Measurements from ENCODE around the gene GCN1. TPM values are rescaled to one million over a fixed set of nuclear protein-coding genes. Genes with fewer than 3 reads are reported as not detected.

GCN1 gene
- polyA plus RNA-seq, 1 donor (not counting 4 experiments of a cell fraction or from before 2014, with no cell fraction given) = 34.1 TPM

DNA sequence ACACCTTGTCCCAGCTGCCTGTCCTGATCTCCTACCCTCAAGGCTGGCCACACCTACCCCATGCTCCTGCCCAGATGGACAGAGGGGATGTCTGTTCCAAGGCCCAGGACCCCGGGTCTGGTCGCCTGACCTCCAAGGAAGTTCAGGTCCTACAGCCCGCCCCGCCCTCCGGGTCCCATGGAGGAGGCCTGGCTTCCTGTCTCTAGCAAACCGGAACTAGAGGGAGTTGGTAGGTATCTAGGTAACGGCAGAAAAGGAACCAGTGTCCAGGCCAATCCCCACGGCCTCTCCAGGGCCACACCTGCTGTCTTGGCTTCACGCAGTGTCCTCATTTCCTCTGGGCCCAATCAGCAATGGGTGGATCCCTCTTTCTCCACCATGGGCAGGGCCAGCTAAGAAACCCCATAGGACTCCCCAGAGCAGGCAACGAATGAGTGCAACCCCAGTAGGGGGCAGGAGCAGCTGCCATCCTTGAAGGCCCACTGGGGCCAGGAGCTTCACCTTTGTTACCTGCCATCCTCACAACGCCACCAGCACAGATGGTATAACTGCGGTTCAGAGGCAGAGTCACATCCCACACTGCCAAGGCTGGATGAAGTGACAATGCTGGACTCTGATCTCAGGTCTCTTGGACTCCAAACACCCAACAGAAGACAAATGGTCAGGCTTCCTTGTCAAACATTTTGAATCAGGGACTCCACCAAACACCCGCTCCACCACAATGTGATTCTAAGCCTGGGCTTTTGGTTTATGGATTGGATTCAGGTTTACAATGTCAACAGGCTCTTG lies 31.5 kb upstream of the GCN1 start:
- peaks cover 16% of the 10 kb centered on the region for H4K20me1 ChIP-seq (ENCODE audit: control insufficient read depth, extremely low read depth, insufficient read depth, low read length)
- H3K9me1 ChIP-seq (ENCODE audit: control insufficient read depth, extremely low read depth, insufficient read depth, low read length) = no peaks in the 10 kb centered on the region
- H3K4me1 ChIP-seq (ENCODE audit: control insufficient read depth, extremely low read depth, insufficient read depth, low read length) = peaks cover 69% of the 10 kb centered on the region
- no peak for FAIRE-seq
- peak overlapping the region; percentile 63 for H3K4me2 ChIP-seq (ENCODE audit: control insufficient read depth, extremely low read depth, insufficient read depth, low read depth, low read length)
- no peaks in the 10 kb centered on the region for H3K9me3 ChIP-seq (ENCODE audit: control insufficient read depth, low read depth, low read length)
- H3K36me3 ChIP-seq (ENCODE audit: control insufficient read depth in 2 of 2, extremely low read depth in 1 of 2, insufficient read depth in 2 of 2, low read length in 2 of 2) = peaks cover 44 to 70% of the 10 kb centered on the region in 2 experiments
- H3K79me2 ChIP-seq (ENCODE audit: control insufficient read depth, insufficient read depth, low read length) = peaks cover 95% of the 10 kb centered on the region
- no peak overlapping the region for H2AFZ ChIP-seq (ENCODE audit: control insufficient read depth, low read length)
- H3K9ac ChIP-seq (ENCODE audit: control insufficient read depth, extremely low read depth, insufficient read depth, low read length) = peak overlapping the region; percentile 55
- dilution Hi-C loops (cut with MboI; ENCODE audit: extremely low pct_ligation_motif_present, low sequenced_read_pairs) = no loop called here
- no peak for DNase-seq (ENCODE audit: low read depth, low spot score)
- no peaks in the 10 kb centered on the region for H3K27me3 ChIP-seq (ENCODE audit: control insufficient read depth, extremely low read depth, insufficient read depth, low read length)
- H3K4me3 ChIP-seq (ENCODE audit: control insufficient read depth in 2 of 3, extremely low read depth in 1 of 3, insufficient read depth in 2 of 3, low read depth in 1 of 3, low read length in 3 of 3) = peak overlapping the region in 1 of 3 experiments; percentile 7
- peak overlapping the region; percentile 65 for H3K27ac ChIP-seq (ENCODE audit: control insufficient read depth, insufficient read depth, low read length)
- TF ChIP-seq, protein P1, sequence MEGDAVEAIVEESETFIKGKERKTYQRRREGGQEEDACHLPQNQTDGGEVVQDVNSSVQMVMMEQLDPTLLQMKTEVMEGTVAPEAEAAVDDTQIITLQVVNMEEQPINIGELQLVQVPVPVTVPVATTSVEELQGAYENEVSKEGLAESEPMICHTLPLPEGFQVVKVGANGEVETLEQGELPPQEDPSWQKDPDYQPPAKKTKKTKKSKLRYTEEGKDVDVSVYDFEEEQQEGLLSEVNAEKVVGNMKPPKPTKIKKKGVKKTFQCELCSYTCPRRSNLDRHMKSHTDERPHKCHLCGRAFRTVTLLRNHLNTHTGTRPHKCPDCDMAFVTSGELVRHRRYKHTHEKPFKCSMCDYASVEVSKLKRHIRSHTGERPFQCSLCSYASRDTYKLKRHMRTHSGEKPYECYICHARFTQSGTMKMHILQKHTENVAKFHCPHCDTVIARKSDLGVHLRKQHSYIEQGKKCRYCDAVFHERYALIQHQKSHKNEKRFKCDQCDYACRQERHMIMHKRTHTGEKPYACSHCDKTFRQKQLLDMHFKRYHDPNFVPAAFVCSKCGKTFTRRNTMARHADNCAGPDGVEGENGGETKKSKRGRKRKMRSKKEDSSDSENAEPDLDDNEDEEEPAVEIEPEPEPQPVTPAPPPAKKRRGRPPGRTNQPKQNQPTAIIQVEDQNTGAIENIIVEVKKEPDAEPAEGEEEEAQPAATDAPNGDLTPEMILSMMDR (optimal IDR thresholded peaks at IDR 0.05 in 1 of 3, IDR thresholded peaks at IDR 0.05 in 1 of 3, conservative IDR thresholded peaks at IDR 0.05 in 1 of 3; ENCODE audit: extremely low read depth in 1 of 3, insufficient read depth in 2 of 3, low read length in 3 of 3) = peak in 2 of 3 experiments; percentile 46 to 48
- no peak for TF ChIP-seq EZH2 (IDR thresholded peaks at IDR 0.05; ENCODE audit: low read length)

DNA sequence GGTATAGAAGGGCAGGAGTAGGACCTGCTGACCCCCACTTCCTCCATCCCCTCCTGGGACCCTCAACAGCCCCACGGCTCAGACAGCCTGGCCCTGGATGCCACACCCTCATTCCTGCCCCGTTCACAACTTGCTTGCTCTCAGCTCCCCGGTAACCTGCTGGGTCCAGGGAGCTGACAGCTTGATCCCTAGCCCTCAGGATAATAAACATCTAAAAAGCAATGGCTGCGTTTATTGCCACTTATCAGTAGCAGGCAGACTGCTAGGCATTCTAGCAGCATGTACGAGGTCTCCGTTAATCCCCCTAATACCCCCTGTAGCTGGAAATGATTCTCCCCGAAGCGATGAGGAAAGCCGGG lies 30.7 kb upstream of the GCN1 start:
- Histone ChIP-seq H3K79me2 (ENCODE audit: control insufficient read depth, insufficient read depth, low read length) (peaks cover 98% of the 10 kb centered on the region), H3K27me3 (ENCODE audit: control insufficient read depth, extremely low read depth, insufficient read depth, low read length) (no peaks in the 10 kb centered on the region), H3K9me3 (ENCODE audit: control insufficient read depth, low read depth, low read length) (no peaks in the 10 kb centered on the region), H2AFZ (ENCODE audit: control insufficient read depth, low read length) (no peak overlapping the region), H3K9ac (ENCODE audit: control insufficient read depth, extremely low read depth, insufficient read depth, low read length) (peak overlapping the region; percentile 55), H3K27ac (ENCODE audit: control insufficient read depth, insufficient read depth, low read length) (peak overlapping the region; percentile 65), H3K36me3 (ENCODE audit: control insufficient read depth in 2 of 2, extremely low read depth in 1 of 2, insufficient read depth in 2 of 2, low read length in 2 of 2) (peaks cover 51 to 75% of the 10 kb centered on the region in 2 experiments), H4K20me1 (ENCODE audit: control insufficient read depth, extremely low read depth, insufficient read depth, low read length) (peaks cover 20% of the 10 kb centered on the region), H3K4me3 (ENCODE audit: control insufficient read depth in 2 of 3, extremely low read depth in 1 of 3, insufficient read depth in 2 of 3, low read depth in 1 of 3, low read length in 3 of 3) (peak overlapping the region; percentile 18 to 29 (median 21)), H3K4me2 (ENCODE audit: control insufficient read depth, extremely low read depth, insufficient read depth, low read depth, low read length) (peak overlapping the region; percentile 63), H3K4me1 (ENCODE audit: control insufficient read depth, extremely low read depth, insufficient read depth, low read length) (peaks cover 60% of the 10 kb centered on the region), H3K9me1 (ENCODE audit: control insufficient read depth, extremely low read depth, insufficient read depth, low read length) (no peaks in the 10 kb centered on the region)
- DNase-seq (ENCODE audit: low read depth, low spot score) (no peak), FAIRE-seq (no peak)
- dilution Hi-C loops (cut with MboI; ENCODE audit: extremely low pct_ligation_motif_present, low sequenced_read_pairs) = no loop called here
- TF ChIP-seq, protein P1 (optimal IDR thresholded peaks at IDR 0.05 in 1 of 3, IDR thresholded peaks at IDR 0.05 in 1 of 3, conservative IDR thresholded peaks at IDR 0.05 in 1 of 3; ENCODE audit: extremely low read depth in 1 of 3, insufficient read depth in 2 of 3, low read length in 3 of 3) = no peak
- TF ChIP-seq EZH2 (IDR thresholded peaks at IDR 0.05; ENCODE audit: low read length) = no peak
